HG03060 (cell line): ENCODE results near the gene TEAD2.

ENCODE experiments used
- ATAC-seq: cut with Tn5 transposase; IDR thresholded peaks from one replicate; pipeline ENCODE4 v1.9.1; 2021; ENCODE audit warnings: low read depth, moderate number of reproducible peaks; ENCODE audit not compliant: unreplicated experiment

TEAD2 gene

GRCh38 chr19:49348305-49349189 lies 13.7 kb downstream of the TEAD2 start:
- no peak for ATAC-seq

GRCh38 chr19:49347835-49348234 lies 14.4 kb downstream of the TEAD2 start:
- ATAC-seq, result no peak

- no peak for ATAC-seq
Measured at GRCh38 chr19:49347191-49347590, 15.0 kb downstream of the TEAD2 start.

- ATAC-seq, result no peak
Measured at GRCh38 chr19:49344505-49345423, 17.5 kb downstream of the TEAD2 start.

- ATAC-seq, result no peak
Measured at GRCh38 chr19:49343123-49343522, 19.1 kb downstream of the TEAD2 start.

- ATAC-seq, result no peak
Measured at GRCh38 chr19:49342291-49342721, 19.9 kb downstream of the TEAD2 start.

- no peak for ATAC-seq
Measured at GRCh38 chr19:49340865-49341718, 21.1 kb downstream of the TEAD2 start.

GRCh38 chr19:49340069-49340864 lies 21.9 kb downstream of the TEAD2 start:
- peak; percentile 68 for ATAC-seq

GRCh38 chr19:49339301-49340068 lies 22.7 kb downstream of the TEAD2 start:
- no peak for ATAC-seq

- no peak for ATAC-seq
Measured at GRCh38 chr19:49338691-49339300, 23.4 kb downstream of the TEAD2 start.

- ATAC-seq, result no peak
Measured at GRCh38 chr19:49338023-49338677, 24.1 kb downstream of the TEAD2 start.

GRCh38 chr19:49337267-49338022 lies 24.8 kb downstream of the TEAD2 start:
- ATAC-seq, result no peak

GRCh38 chr19:49336482-49337266 lies 25.5 kb downstream of the TEAD2 start:
- ATAC-seq, result no peak

GRCh38 chr19:49335784-49336481 lies 26.3 kb downstream of the TEAD2 start:
- ATAC-seq, result no peak

- ATAC-seq, result no peak
Measured at GRCh38 chr19:49335071-49335783, 27.0 kb downstream of the TEAD2 start, which contains the start of gene CD37. Gene CD37 (plus strand): TSS chr19:49335406. CDS start chr19:49335541, 135 bp downstream.
